Measurements from ENCODE around the gene COL6A3.

- TF ChIP-seq EZH2 (IDR thresholded peaks at IDR 0.05; ENCODE audit: borderline replicate concordance, insufficient read depth, low read depth, low read length, poor library complexity, severe bottlenecking), result no peak
- TF ChIP-seq, protein P1, sequence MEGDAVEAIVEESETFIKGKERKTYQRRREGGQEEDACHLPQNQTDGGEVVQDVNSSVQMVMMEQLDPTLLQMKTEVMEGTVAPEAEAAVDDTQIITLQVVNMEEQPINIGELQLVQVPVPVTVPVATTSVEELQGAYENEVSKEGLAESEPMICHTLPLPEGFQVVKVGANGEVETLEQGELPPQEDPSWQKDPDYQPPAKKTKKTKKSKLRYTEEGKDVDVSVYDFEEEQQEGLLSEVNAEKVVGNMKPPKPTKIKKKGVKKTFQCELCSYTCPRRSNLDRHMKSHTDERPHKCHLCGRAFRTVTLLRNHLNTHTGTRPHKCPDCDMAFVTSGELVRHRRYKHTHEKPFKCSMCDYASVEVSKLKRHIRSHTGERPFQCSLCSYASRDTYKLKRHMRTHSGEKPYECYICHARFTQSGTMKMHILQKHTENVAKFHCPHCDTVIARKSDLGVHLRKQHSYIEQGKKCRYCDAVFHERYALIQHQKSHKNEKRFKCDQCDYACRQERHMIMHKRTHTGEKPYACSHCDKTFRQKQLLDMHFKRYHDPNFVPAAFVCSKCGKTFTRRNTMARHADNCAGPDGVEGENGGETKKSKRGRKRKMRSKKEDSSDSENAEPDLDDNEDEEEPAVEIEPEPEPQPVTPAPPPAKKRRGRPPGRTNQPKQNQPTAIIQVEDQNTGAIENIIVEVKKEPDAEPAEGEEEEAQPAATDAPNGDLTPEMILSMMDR (IDR thresholded peaks at IDR 0.05), result no peak
Measured at GRCh38 chr2:237397072-237397471, 16.9 kb downstream of the COL6A3 start.
